Measurements from ENCODE around the gene PER1. TPM values are rescaled to one million over a fixed set of nuclear protein-coding genes. Genes with fewer than 3 reads are reported as not detected.

The PER1 gene
- total and polyA plus RNA-seq, 2 of the 13 experiments (the other 11 are each of a cell fraction or from before 2014, with no cell fraction given): 2.6 to 3.6 TPM

- no peak for TF ChIP-seq LRRFIP1 (CRISPR knock-in tag; conservative IDR thresholded peaks at IDR 0.05)
- peak; percentile 72; the same call in 1 of the 2 replicates for TF ChIP-seq HIVEP1 (CRISPR knock-in tag; IDR thresholded peaks at IDR 0.05)
- TF ChIP-seq ZFP36 (IDR thresholded peaks at IDR 0.05; ENCODE audit: borderline replicate concordance, low read depth, low read length, partially characterized antibody): no peak
- no peak for TF ChIP-seq ZNF446 (CRISPR knock-in tag; IDR thresholded peaks at IDR 0.05)
- peak; percentile 33; the same call in 1 of the 2 replicates for TF ChIP-seq KDM2A (CRISPR knock-in tag; IDR thresholded peaks at IDR 0.05; ENCODE audit: borderline replicate concordance, low read depth)
- TF ChIP-seq ATF2 (CRISPR knock-in tag; IDR thresholded peaks at IDR 0.05): peak; percentile 69
- no peak for TF ChIP-seq ZBTB49 (CRISPR knock-in tag; IDR thresholded peaks at IDR 0.05; ENCODE audit: borderline replicate concordance)
- peak; percentile 18; the same call in 1 of the 2 replicates for TF ChIP-seq ZNF609 (CRISPR knock-in tag; IDR thresholded peaks at IDR 0.05; ENCODE audit: borderline replicate concordance)
- no peak for TF ChIP-seq ZFP82 (CRISPR knock-in tag; IDR thresholded peaks at IDR 0.05; ENCODE audit: borderline replicate concordance)
- TF ChIP-seq ARNTL (CRISPR knock-in tag; IDR thresholded peaks at IDR 0.05): peak; percentile 100
- TF ChIP-seq ZNF550 (CRISPR knock-in tag; IDR thresholded peaks at IDR 0.05; ENCODE audit: borderline replicate concordance): no peak
- no peak for TF ChIP-seq CEBPB (IDR thresholded peaks at IDR 0.05; ENCODE audit: borderline replicate concordance, low read depth, low read length)
- no peak for TF ChIP-seq SETDB1 (CRISPR knock-in tag; IDR thresholded peaks at IDR 0.05; ENCODE audit: borderline replicate concordance)
- peak in 1 of 2 experiments; percentile 66; a peak in 2 of 4 replicates for TF ChIP-seq EP300 (IDR thresholded peaks at IDR 0.05; ENCODE audit: low read depth in 2 of 2, low read length in 2 of 2)
- TF ChIP-seq EP300 (CRISPR knock-in tag; IDR thresholded peaks at IDR 0.05; ENCODE audit: borderline replicate concordance): no peak
- no peak for TF ChIP-seq ZNF317 (CRISPR knock-in tag; IDR thresholded peaks at IDR 0.05)
Measured at GRCh38 chr17:8156246-8156992, 4.2 kb upstream of the PER1 start (continued).

Measured in HepG2 (cell line).